ENCODE measurements around the gene ZNF618.

The ZNF618 gene

GRCh38 chr9:114027863-114028465 is 151.9 kb downstream of the ZNF618 start:
- Histone ChIP-seq H3K4me3 (ENCODE audit: low read length, poor library complexity, severe bottlenecking) (no peak overlapping the region), H4K20me1 (ENCODE audit: insufficient read depth, low read length, poor library complexity, severe bottlenecking) (no peaks in the 10 kb centered on the region), H3K27me3 (ENCODE audit: insufficient read depth, low read length, poor library complexity, severe bottlenecking) (no peaks in the 10 kb centered on the region), H3K4me1 (ENCODE audit: insufficient read depth, low read length, poor library complexity, severe bottlenecking) (no peaks in the 10 kb centered on the region), H3K79me2 (ENCODE audit: insufficient read depth, low read length) (no peaks in the 10 kb centered on the region), H3K36me3 (ENCODE audit: insufficient read depth, low read length) (peaks cover 56% of the 10 kb centered on the region; the same call in 1 of the 2 replicates), H3K4me2 (ENCODE audit: low read depth, low read length, poor library complexity, severe bottlenecking) (no peak overlapping the region), H3F3A (ENCODE audit: low read depth) (no peaks in the 10 kb centered on the region), H3K9me2 (replicated peaks; ENCODE audit: low read depth, low read length) (no peaks in the 10 kb centered on the region), H2AFZ (ENCODE audit: low read length) (no peak overlapping the region), H3K9ac (ENCODE audit: low read depth, low read length, poor library complexity, severe bottlenecking) (no peak overlapping the region), H3K9me3 (ENCODE audit: insufficient read depth, low read depth, low read length) (no peaks in the 10 kb centered on the region; the same call in 1 of the 2 replicates)
- no peak for TF ChIP-seq EZH2phosphoT487 (IDR thresholded peaks at IDR 0.05; ENCODE audit: borderline replicate concordance)
- TF ChIP-seq CTCF (conservative IDR thresholded peaks at IDR 0.05; ENCODE audit: low read length), result no peak

- Histone ChIP-seq H3K9me2 (replicated peaks; ENCODE audit: low read depth, low read length) (no peaks in the 10 kb centered on the region), H3K4me1 (ENCODE audit: insufficient read depth, low read length, poor library complexity, severe bottlenecking) (no peaks in the 10 kb centered on the region), H4K20me1 (ENCODE audit: insufficient read depth, low read length, poor library complexity, severe bottlenecking) (no peaks in the 10 kb centered on the region), H3F3A (ENCODE audit: low read depth) (no peaks in the 10 kb centered on the region), H3K9me3 (ENCODE audit: insufficient read depth, low read depth, low read length) (no peaks in the 10 kb centered on the region), H3K4me3 (ENCODE audit: low read length, poor library complexity, severe bottlenecking) (no peak overlapping the region), H2AFZ (ENCODE audit: low read length) (no peak overlapping the region), H3K36me3 (ENCODE audit: insufficient read depth, low read length) (peaks cover 58% of the 10 kb centered on the region; the same call in 1 of the 2 replicates), H3K4me2 (ENCODE audit: low read depth, low read length, poor library complexity, severe bottlenecking) (no peak overlapping the region), H3K27me3 (ENCODE audit: insufficient read depth, low read length, poor library complexity, severe bottlenecking) (no peaks in the 10 kb centered on the region), H3K79me2 (ENCODE audit: insufficient read depth, low read length) (no peaks in the 10 kb centered on the region), H3K9ac (ENCODE audit: low read depth, low read length, poor library complexity, severe bottlenecking) (no peak overlapping the region)
- TF ChIP-seq CTCF (conservative IDR thresholded peaks at IDR 0.05; ENCODE audit: low read length) (no peak), EZH2phosphoT487 (IDR thresholded peaks at IDR 0.05; ENCODE audit: borderline replicate concordance) (no peak)
Measured at GRCh38 chr9:114028646-114029045, 152.5 kb downstream of the ZNF618 start.

- no peaks in the 10 kb centered on the region for H3K4me1 ChIP-seq (ENCODE audit: insufficient read depth, low read length, poor library complexity, severe bottlenecking)
- no peak for TF ChIP-seq EZH2phosphoT487 (IDR thresholded peaks at IDR 0.05; ENCODE audit: borderline replicate concordance)
- no peak for TF ChIP-seq CTCF (conservative IDR thresholded peaks at IDR 0.05; ENCODE audit: low read length)
Measured at GRCh38 chr9:114029311-114030170, 153.4 kb downstream of the ZNF618 start.

More at GRCh38 chr9:114029311-114030170, 153.4 kb downstream of the ZNF618 start:
- Histone ChIP-seq H3K9me2 (replicated peaks; ENCODE audit: low read depth, low read length) (no peaks in the 10 kb centered on the region), H3K36me3 (ENCODE audit: insufficient read depth, low read length) (peaks cover 62% of the 10 kb centered on the region; the same call in 1 of the 2 replicates), H3K27me3 (ENCODE audit: insufficient read depth, low read length, poor library complexity, severe bottlenecking) (no peaks in the 10 kb centered on the region), H3K9me3 (ENCODE audit: insufficient read depth, low read depth, low read length) (no peaks in the 10 kb centered on the region), H4K20me1 (ENCODE audit: insufficient read depth, low read length, poor library complexity, severe bottlenecking) (no peaks in the 10 kb centered on the region), H3K9ac (ENCODE audit: low read depth, low read length, poor library complexity, severe bottlenecking) (no peak overlapping the region), H3K4me3 (ENCODE audit: low read length, poor library complexity, severe bottlenecking) (no peak overlapping the region), H2AFZ (ENCODE audit: low read length) (no peak overlapping the region), H3K4me2 (ENCODE audit: low read depth, low read length, poor library complexity, severe bottlenecking) (no peak overlapping the region), H3K79me2 (ENCODE audit: insufficient read depth, low read length) (no peaks in the 10 kb centered on the region), H3F3A (ENCODE audit: low read depth) (no peaks in the 10 kb centered on the region)
